ENCODE measurements around the gene ARID5B.

ARID5B gene

GRCh38 chr10:61937631-61938351 lies 36.3 kb downstream of the ARID5B start:
- DNase-seq (ENCODE audit: low spot score) = no peak

GRCh38 chr10:61939902-61940301 lies 38.4 kb downstream of the ARID5B start:
- no peak for DNase-seq (ENCODE audit: low spot score)

- no peak for DNase-seq (ENCODE audit: low spot score)
Observed at GRCh38 chr10:61941202-61941681, 39.7 kb downstream of the ARID5B start.

GRCh38 chr10:61942604-61943461 lies 41.3 kb downstream of the ARID5B start:
- DNase-seq (ENCODE audit: low spot score) = no peak

DNA sequence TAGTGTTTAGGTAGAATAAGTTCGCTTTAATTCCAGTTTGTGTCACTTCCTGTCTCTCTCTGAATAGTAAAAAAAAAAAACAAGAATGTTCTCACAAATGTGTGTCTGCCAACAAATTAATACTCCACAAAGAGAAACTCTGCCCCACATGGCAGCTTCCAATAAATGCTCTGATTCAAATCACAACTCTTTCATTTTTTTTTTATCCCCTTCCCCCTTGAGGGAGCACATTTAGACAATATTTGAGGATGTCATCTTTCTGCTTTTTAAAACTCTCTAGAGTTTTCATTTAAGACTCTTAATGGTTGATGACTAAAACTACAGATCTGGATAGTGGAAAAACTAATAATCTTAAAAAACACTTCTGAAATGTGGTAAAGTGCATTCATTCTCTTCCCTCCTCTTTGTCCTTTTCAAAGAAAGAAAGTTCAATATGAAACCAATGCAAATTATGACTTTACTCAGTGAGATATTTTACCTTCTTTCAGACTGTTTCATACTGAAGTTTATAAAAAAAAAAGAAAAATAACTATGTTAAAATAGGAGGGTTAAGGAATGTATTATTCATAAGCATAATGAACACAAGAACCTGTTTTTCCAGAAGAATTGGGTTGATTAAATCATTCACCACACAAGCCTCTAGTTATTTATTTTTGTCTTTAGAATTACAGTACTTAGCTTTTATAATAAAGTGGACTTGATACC lies 42.3 kb downstream of the ARID5B start:
- DNase-seq (ENCODE audit: low spot score) = no peak

DNA sequence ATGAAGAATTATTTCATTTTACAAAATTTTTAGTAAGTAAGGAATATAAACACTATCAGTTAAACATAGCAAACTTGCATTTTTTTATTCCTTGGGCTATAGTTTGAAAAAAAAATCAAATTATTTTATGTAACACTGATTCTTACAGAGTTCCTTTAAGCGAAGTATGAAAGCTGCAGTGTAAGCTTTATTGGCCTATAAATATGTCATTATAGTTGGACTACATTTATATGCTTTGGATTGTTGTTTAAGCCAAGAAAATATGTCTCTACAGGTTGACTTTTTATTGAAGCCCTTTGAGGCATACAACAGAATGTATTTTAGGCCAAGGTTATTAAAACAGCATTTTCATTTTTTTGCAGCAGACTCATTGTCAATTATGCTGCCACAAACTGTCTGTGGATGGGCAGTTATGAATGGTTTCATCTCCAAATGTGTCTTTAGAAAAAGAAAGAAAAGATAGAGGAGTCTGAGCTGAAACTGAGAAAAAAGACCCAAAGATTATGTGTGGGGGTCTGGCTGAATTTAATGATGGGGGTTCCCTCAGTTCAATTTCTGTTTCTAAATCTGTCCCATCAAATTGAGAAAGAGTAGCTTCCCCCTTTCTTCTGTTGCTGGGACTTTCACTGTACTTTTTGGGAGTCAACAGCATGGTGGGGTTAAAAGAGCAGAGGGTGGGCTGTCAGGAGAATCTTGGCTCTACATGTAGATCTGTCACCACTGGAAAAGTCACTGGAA lies 43.1 kb downstream of the ARID5B start:
- DNase-seq (ENCODE audit: low spot score) = no peak

- DNase-seq (ENCODE audit: low spot score) = no peak
Observed at GRCh38 chr10:61949687-61950086, 48.2 kb downstream of the ARID5B start.

DNA sequence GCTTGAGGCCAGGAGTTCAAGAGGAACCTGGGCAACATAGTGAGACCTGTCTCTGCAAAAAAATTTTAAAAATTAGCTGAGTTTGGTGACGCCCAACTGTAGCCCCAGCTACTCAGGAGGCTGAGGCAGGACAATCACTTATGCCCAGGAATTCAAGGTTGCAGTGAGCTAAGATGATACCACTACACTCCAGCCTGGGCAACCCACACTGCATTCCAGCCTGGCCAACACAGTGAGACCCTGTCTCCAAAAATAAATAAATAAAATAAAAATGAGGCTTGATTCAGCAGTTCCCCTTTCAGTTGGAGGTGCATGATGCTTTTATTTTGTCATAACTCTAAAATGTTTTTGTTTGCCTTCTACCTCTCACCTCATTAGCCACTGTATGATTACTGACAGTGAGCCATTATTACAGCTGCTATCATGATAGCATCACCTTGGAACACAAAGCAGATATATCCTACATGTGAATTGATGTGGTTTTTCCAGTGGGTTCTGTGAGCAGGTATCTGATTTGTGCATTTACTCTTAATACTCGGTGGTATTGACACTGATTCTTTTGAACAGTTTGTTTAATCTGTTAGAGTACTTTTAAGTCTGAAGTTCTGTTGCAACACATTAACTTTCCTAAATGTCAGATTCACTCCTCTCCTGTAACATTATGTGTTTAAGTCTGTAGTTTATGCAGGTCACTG lies 49.1 kb downstream of the ARID5B start:
- DNase-seq (ENCODE audit: low spot score) = no peak

DNA sequence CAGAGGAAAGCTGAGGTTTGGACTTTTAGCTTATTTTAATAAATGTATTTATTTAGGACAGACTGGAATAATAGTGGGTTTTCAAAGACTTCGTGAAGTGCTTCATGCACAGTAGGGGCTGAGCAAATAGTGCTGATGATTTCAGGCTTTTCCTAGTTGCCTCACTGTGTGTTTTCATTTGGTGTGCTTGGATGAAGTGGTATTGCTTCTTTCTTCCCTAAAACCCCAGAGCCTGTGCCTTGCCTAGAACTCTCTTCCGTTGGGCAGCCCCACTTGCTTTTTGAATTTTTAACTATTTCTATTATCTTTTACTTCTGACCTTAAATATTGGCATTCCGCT lies 49.6 kb downstream of the ARID5B start:
- no peak for DNase-seq (ENCODE audit: low spot score)

GRCh38 chr10:61952028-61952674 lies 50.7 kb downstream of the ARID5B start:
- DNase-seq (ENCODE audit: low spot score) = no peak

DNA sequence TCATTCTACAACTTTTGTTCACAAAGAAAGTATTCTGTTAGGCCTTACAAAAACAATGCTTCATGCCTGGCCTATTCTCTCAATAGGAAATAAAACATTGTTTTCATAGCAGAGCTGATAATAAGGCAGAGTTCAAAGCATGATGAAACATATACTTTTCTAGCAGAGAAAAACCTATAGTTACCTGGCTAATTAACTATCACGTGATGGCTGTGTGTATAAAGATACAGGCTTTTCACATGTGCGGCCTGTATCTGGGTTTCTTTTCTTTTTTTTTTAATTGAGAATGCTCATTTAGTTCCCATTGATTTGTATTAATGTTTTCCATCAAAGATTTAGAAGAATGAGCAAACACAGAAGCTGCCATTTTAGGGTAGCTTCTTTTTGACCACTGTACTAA lies 51.7 kb downstream of the ARID5B start:
- DNase-seq (ENCODE audit: low spot score) = no peak

GRCh38 chr10:61957806-61958205 lies 56.3 kb downstream of the ARID5B start:
- DNase-seq (ENCODE audit: low spot score) = no peak

- no peak for DNase-seq (ENCODE audit: low spot score)
Observed at GRCh38 chr10:61958311-61958710, 56.8 kb downstream of the ARID5B start.

- DNase-seq (ENCODE audit: low spot score) = no peak
Observed at GRCh38 chr10:61958805-61959204, 57.3 kb downstream of the ARID5B start.

DNA sequence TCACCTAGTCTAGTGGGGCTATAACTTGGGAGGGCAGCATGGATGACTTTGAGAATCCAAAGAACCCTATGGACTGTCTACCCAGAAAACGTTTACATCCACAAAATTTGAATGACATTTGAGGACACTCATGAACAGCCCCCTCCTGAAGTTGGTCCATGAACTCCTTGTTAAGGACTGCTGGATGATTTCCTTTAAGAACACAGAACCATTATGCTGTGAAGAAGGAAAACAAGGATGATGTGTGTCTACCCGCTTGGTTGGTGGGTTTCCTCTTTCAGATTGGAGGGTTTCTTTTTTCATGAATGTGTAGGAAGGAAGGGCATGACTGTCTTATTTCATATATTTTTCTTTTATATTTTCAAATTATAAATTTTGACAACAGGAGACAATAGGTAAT lies 58.3 kb downstream of the ARID5B start:
- no peak for DNase-seq (ENCODE audit: low spot score)

DNA sequence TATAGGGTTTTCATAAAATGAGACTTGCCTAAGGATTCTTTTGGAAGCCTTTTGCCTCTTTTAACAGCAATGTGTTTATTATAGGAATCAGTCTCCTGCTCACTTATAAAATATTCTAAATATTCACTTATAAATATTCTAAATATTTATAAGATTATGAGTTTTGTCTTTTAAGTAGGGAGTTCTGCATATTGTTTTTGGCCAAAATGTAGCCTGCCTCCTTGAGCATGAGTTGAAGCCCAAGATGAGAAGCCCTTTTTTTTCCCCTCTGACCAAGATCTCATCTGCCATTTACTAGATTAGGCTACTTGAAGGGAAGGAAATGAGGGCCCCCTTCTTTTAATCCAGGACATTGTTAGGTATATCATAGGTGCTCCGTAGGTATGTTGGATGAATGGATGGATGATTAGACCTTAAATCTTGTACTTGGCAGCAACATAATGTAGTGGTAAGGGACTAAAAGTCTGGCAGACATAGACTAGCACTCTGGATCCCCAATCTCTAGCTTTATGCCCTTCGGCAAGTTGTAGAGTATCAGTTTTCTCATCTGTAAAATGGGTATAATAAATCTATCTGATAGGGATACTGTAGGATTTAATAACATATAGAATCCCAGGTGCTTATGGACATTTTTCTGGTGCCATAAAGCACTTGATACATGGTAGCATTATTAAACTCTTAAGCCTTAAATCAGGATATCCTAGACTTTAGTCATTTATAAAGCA lies 59.1 kb downstream of the ARID5B start:
- DNase-seq (ENCODE audit: low spot score) = no peak

- no peak for DNase-seq (ENCODE audit: low spot score)
Observed at GRCh38 chr10:61961278-61961677, 59.8 kb downstream of the ARID5B start.

DNA sequence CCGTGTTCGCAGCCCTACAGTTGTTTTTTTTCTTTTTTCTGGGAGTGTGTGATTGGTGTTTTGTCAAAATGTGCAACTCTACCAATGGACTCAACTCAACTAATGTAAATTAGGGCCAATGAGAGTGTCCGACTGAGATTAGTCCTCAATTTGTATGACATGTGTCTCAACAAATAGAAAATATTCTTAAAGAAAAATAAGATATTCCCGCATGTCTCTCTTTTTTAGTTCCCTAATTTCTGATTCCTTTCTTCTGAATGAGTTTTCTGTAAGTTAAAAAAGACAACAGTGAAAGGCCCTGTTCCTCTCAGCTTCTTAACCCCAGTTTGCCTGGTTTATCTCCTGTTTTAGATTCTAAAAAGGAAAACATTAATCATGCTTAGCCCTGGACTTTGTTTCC lies 61.5 kb downstream of the ARID5B start:
- DNase-seq (ENCODE audit: low spot score) = no peak

GRCh38 chr10:61963669-61964058 lies 62.2 kb downstream of the ARID5B start:
- DNase-seq (ENCODE audit: low spot score) = no peak

- peak; percentile 12 for DNase-seq (ENCODE audit: low spot score)
Observed at GRCh38 chr10:61964059-61964709, 62.7 kb downstream of the ARID5B start.
